Activated CD4-positive, alpha-beta T cell treated with anti-CD3 and anti-CD28 coated beads, Interleukin-2, amount 50 U/mL, for 4 hours (primary cell): ENCODE measurements around the gene LRMDA.
"Not testable (repeated sequence)": the region's sequence is repeated elsewhere in the genome, so short reads cannot be mapped to it uniquely, and the experiment has no call there.

ENCODE experiments used
- DNase-seq, 2 experiments: peaks; one replicate each; pipeline ENCODE4 v3.0.0-alpha.2; 2020

The LRMDA gene

GRCh38 chr10:75754096-75754831 is 322.8 kb downstream of the LRMDA start:
- DNase-seq, result no peak

GRCh38 chr10:75755528-75755927 is 324.1 kb downstream of the LRMDA start:
- DNase-seq, result no peak

- DNase-seq, result no peak
Measured at GRCh38 chr10:75761289-75761688, 329.9 kb downstream of the LRMDA start.

- no peak for DNase-seq
Measured at GRCh38 chr10:75762431-75762802, 331.0 kb downstream of the LRMDA start.

- DNase-seq, result no peak
Measured at GRCh38 chr10:75763652-75764051, 332.2 kb downstream of the LRMDA start.

- no peak for DNase-seq
Measured at GRCh38 chr10:75764974-75765788, 333.8 kb downstream of the LRMDA start.

- DNase-seq, result no peak
Measured at GRCh38 chr10:75765789-75766096, 334.3 kb downstream of the LRMDA start.

- DNase-seq, result no peak
Measured at GRCh38 chr10:75766106-75766505, 334.7 kb downstream of the LRMDA start.

- not testable (repeated sequence) for DNase-seq
Measured at GRCh38 chr10:75766752-75767151, 335.3 kb downstream of the LRMDA start.

- DNase-seq, result no peak
Measured at GRCh38 chr10:75770626-75771081, 339.2 kb downstream of the LRMDA start.

GRCh38 chr10:75771606-75772005 is 340.2 kb downstream of the LRMDA start:
- DNase-seq, result no peak

GRCh38 chr10:75772153-75772887 is 340.9 kb downstream of the LRMDA start:
- DNase-seq, result no peak

GRCh38 chr10:75773231-75773780 is 341.9 kb downstream of the LRMDA start:
- DNase-seq, result no peak

GRCh38 chr10:75773813-75774782 is 342.7 kb downstream of the LRMDA start:
- DNase-seq, result no peak

- DNase-seq, result no peak
Measured at GRCh38 chr10:75774783-75775490, 343.5 kb downstream of the LRMDA start.

- no peak for DNase-seq
Measured at GRCh38 chr10:75776738-75777504, 345.5 kb downstream of the LRMDA start.

GRCh38 chr10:75778665-75779064 is 347.2 kb downstream of the LRMDA start:
- DNase-seq, result no peak

- no peak for DNase-seq
Measured at GRCh38 chr10:75779276-75779675, 347.9 kb downstream of the LRMDA start.

- DNase-seq, result no peak
Measured at GRCh38 chr10:75782463-75783248, 351.2 kb downstream of the LRMDA start.
